ENCODE results near the gene LAMTOR2. TPM values are rescaled to one million over a fixed set of nuclear protein-coding genes. Genes with fewer than 3 reads are reported as not detected.

Gene LAMTOR2
- polyA plus RNA-seq, 3 donors = 52.4 to 58.7 (median 55.7) TPM

- DNase-seq (ENCODE audit: low read depth in 3 of 3, low spot score in 2 of 3) = no peak
Observed at GRCh38 chr1:156096640-156097391, 42.2 kb downstream of the LAMTOR2 start.

GRCh38 chr1:156097499-156098178, 43.1 kb downstream of the LAMTOR2 start:
- DNase-seq (ENCODE audit: low read depth in 3 of 3, low spot score in 2 of 3) = no peak

- DNase-seq (ENCODE audit: low read depth in 3 of 3, low spot score in 2 of 3) = no peak
Observed at GRCh38 chr1:156098784-156099183, 44.2 kb downstream of the LAMTOR2 start.

- DNase-seq (ENCODE audit: low read depth in 3 of 3, low spot score in 2 of 3) = no peak
Observed at GRCh38 chr1:156099282-156099681, 44.7 kb downstream of the LAMTOR2 start.

- no peak for DNase-seq (ENCODE audit: low read depth in 3 of 3, low spot score in 2 of 3)
Observed at GRCh38 chr1:156100205-156100995, 45.8 kb downstream of the LAMTOR2 start.

- no peak for DNase-seq (ENCODE audit: low read depth in 3 of 3, low spot score in 2 of 3)
Observed at GRCh38 chr1:156101880-156102279, 47.3 kb downstream of the LAMTOR2 start.

- DNase-seq (ENCODE audit: low read depth in 3 of 3, low spot score in 2 of 3) = no peak
Observed at GRCh38 chr1:156102633-156103511, 48.3 kb downstream of the LAMTOR2 start.

- no peak for DNase-seq (ENCODE audit: low read depth in 3 of 3, low spot score in 2 of 3)
Observed at GRCh38 chr1:156103521-156103947, 49.0 kb downstream of the LAMTOR2 start.

- no peak for DNase-seq (ENCODE audit: low read depth in 3 of 3, low spot score in 2 of 3)
Observed at GRCh38 chr1:156104065-156104810, 49.7 kb downstream of the LAMTOR2 start.

- DNase-seq (ENCODE audit: low read depth in 3 of 3, low spot score in 2 of 3) = no peak
Observed at GRCh38 chr1:156104861-156105832, 50.6 kb downstream of the LAMTOR2 start.

- DNase-seq (ENCODE audit: low read depth in 3 of 3, low spot score in 2 of 3) = no peak
Observed at GRCh38 chr1:156106624-156107488, 52.3 kb downstream of the LAMTOR2 start.

GRCh38 chr1:156108057-156108456, 53.5 kb downstream of the LAMTOR2 start:
- DNase-seq (ENCODE audit: low read depth in 3 of 3, low spot score in 2 of 3) = no peak

Other genes with a start within 250 kb of the LAMTOR2 start
- 10 to 100 TPM; 37.9 to 47.9 (median 40.0) TPM for gene GON4L, start 197.6 kb upstream of the LAMTOR2 start, polyA plus RNA-seq (ENCODE audit: insufficient read length in 3 of 3)
- gene SYT11, start 195.2 kb upstream of the LAMTOR2 start, polyA plus RNA-seq (ENCODE audit: insufficient read length in 3 of 3) = 10 to 100 TPM; 18.5 to 20.9 (median 20.7) TPM
- 10 to 100 TPM; 50.4 to 54.9 (median 52.9) TPM for gene RIT1, start 143.4 kb upstream of the LAMTOR2 start, polyA plus RNA-seq (ENCODE audit: insufficient read length in 3 of 3)
- 10 to 100 TPM; 46.1 to 48.2 (median 48.1) TPM for gene KHDC4, start 120.4 kb upstream of the LAMTOR2 start, polyA plus RNA-seq (ENCODE audit: insufficient read length in 3 of 3)
- gene RXFP4, start 113.1 kb upstream of the LAMTOR2 start, polyA plus RNA-seq (ENCODE audit: insufficient read length in 3 of 3) = under 1 TPM in 1 of 3 donors, not detected in 2; 0.14 TPM
- 10 to 100 TPM; 73.8 to 82.2 (median 79.5) TPM for gene ARHGEF2, start 76.2 kb upstream of the LAMTOR2 start, polyA plus RNA-seq (ENCODE audit: insufficient read length in 3 of 3)
- 100 to 1,000 TPM; 425 to 439 (median 435) TPM for gene SSR2, start 33.8 kb upstream of the LAMTOR2 start, polyA plus RNA-seq (ENCODE audit: insufficient read length in 3 of 3)
- gene UBQLN4, start 984 bp upstream of the LAMTOR2 start, polyA plus RNA-seq (ENCODE audit: insufficient read length in 3 of 3) = 10 to 100 TPM; 47.6 to 53.0 (median 49.8) TPM
- 10 to 100 TPM; 48.2 to 62.7 (median 54.4) TPM for gene RAB25, start 6.4 kb downstream of the LAMTOR2 start, polyA plus RNA-seq (ENCODE audit: insufficient read length in 3 of 3)
- 10 to 100 TPM; 42.6 to 44.5 (median 44.2) TPM for gene MEX3A, start 27.7 kb downstream of the LAMTOR2 start, polyA plus RNA-seq (ENCODE audit: insufficient read length in 3 of 3)
- gene LMNA, start 59.9 kb downstream of the LAMTOR2 start, polyA plus RNA-seq (ENCODE audit: insufficient read length in 3 of 3) = 10 to 100 TPM; 71.7 to 83.8 (median 82.5) TPM
- gene SEMA4A, start 98.8 kb downstream of the LAMTOR2 start, polyA plus RNA-seq (ENCODE audit: insufficient read length in 3 of 3) = 10 to 100 TPM; 14.8 to 19.9 (median 18.3) TPM
- gene SLC25A44, start 139.3 kb downstream of the LAMTOR2 start, polyA plus RNA-seq (ENCODE audit: insufficient read length in 3 of 3) = 10 to 100 TPM; 28.8 to 31.0 (median 30.0) TPM
- 10 to 100 TPM; 77.2 to 85.1 (median 81.0) TPM for gene PMF1, start 158.2 kb downstream of the LAMTOR2 start, polyA plus RNA-seq (ENCODE audit: insufficient read length in 3 of 3)
- 1 to 10 TPM; 1.1 to 1.5 (median 1.3) TPM for gene BGLAP, start 187.4 kb downstream of the LAMTOR2 start, polyA plus RNA-seq (ENCODE audit: insufficient read length in 3 of 3)
- 1 to 10 TPM; 3.0 to 4.4 (median 3.0) TPM for gene PAQR6, start 193.3 kb downstream of the LAMTOR2 start, polyA plus RNA-seq (ENCODE audit: insufficient read length in 3 of 3)
- 10 to 100 TPM; 55.0 to 58.3 (median 57.6) TPM for gene SMG5, start 228.0 kb downstream of the LAMTOR2 start, polyA plus RNA-seq (ENCODE audit: insufficient read length in 3 of 3)
- 1 to 10 TPM; 4.1 to 4.8 (median 4.8) TPM for gene TMEM79, start 229.5 kb downstream of the LAMTOR2 start, polyA plus RNA-seq (ENCODE audit: insufficient read length in 3 of 3)
- 10 to 100 TPM; 48.9 to 55.1 (median 54.5) TPM for gene GLMP, start 240.9 kb downstream of the LAMTOR2 start, polyA plus RNA-seq (ENCODE audit: insufficient read length in 3 of 3)
- gene VHLL, start 244.5 kb downstream of the LAMTOR2 start, polyA plus RNA-seq (ENCODE audit: insufficient read length in 3 of 3) = not detected

Data from right renal cortex interstitium (tissue), 3 donors.